ENCODE results near the gene FGF12.
A peak's percentile ranks its signal among the peaks of the same experiment; 100 is the strongest.

Gene FGF12

DNA sequence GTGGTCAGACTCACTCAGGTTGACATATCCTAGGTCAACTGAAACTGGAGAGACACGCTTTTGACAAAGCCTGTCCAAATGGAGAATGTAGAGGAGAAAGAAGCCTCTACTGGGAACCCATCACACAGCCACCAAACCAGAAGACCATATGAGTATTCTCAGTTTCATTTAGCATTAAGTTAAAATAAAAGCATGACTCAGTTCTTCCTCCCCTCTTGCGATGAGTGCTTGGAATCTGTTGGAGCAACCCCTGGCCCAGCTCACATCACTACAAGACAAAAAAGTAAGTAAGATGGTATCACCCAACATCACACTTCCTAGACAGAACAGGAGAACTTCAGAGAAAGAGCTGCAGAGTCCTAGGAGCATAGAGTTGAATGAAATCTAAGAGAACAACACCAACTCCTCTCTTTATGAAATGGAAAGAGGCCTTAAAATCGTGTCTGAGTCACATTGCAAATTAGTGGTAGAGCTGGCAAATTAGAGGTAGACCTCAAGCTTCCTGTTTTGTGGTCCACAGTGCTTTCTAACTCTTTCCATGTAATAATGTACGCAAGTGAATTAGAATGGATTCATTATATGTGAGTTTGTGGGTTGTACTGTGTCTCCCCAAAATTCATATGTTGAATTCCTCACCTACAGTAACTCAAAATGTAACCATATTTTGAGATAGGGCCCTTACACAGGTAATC, 51.2 kb downstream of the FGF12 start:
- no peak for DNase-seq

- no peak for DNase-seq
Observed at GRCh38 chr3:192655628-192656027, 71.7 kb downstream of the FGF12 start.

DNA sequence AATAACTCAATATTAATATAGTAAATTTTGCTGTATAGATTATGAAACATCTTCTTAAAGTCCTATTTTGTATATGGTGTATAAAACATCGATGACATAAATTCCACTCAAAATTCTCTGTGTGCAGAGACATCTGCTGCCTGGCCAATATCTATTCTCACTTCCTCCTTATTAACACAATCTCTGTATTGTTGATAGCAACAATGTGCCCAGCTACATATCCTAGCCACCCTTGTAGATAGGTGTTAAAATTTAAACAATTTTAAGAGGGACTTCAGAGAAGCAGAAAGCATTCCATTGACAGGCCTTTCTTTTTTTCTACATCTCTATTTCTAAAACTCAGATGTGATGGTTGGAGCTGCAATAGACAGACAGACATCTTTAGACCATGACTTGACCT, 72.3 kb downstream of the FGF12 start:
- no peak for DNase-seq

DNA sequence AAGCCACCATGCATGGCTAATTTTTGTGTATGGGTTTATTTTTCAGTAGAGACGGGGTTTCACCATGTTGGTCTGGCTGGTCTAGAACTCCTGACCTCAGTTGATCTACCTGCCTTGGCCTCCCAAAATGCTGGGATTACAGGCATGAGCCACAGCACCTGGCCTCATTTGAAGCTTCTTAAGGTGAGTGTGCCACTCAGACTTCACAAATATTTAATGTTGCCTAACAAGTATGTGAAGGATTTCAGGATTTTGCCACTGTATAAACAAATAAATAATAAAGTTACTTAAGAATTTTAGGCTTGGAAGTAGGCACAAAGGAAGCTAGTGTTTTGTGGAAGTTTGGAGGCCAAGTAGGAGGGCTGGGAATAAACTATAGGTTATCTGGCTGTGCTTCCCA, 73.5 kb downstream of the FGF12 start:
- DNase-seq, result no peak

GRCh38 chr3:192652727-192653126, 74.6 kb downstream of the FGF12 start:
- DNase-seq, result no peak

GRCh38 chr3:192651836-192652512, 75.4 kb downstream of the FGF12 start:
- DNase-seq, result no peak

DNA sequence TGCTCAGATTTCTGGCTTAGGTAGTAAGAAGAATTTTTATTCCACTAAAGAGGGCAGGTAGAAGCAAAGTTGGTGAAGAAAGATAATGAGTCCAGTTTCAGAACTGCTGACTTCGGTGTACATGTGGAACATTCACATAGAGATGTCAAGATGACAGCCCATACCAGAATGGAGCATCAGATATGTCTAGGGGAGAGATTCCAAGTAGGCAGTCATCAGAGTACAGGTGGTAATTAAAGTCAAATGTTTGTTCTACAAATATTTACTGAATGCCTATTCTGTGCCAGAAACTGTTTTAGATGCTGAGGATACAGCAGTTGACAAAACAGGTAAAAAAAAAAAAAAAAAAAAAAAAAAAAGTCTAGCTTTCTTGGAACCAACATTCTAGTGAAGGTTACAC, 81.9 kb downstream of the FGF12 start:
- DNase-seq, result no peak

GRCh38 chr3:192642651-192643050, 84.7 kb downstream of the FGF12 start:
- DNase-seq, result no peak

GRCh38 chr3:192641919-192642318, 85.4 kb downstream of the FGF12 start:
- no peak for DNase-seq

- no peak for DNase-seq
Observed at GRCh38 chr3:192639987-192640386, 87.4 kb downstream of the FGF12 start.

DNA sequence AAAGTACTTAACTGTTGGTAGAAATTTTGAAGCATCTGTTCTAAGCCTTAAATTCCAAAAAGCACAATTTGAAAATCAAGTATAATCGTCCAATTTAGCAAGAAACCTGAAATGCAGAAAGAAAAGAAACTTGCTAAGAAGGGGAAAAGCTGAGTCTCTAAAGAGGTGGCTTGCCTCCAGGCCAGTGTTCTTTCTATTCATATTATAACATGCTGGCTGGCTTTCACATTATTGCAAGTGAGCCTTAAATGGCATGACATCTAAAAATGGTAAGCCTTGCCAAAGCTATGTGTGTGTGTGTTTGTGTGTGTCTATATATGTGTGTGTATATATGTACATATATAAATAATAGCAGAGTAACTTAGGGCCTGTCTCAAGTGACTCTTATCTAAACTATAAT, 89.5 kb downstream of the FGF12 start:
- DNase-seq, result no peak

GRCh38 chr3:192636517-192637444, 90.6 kb downstream of the FGF12 start:
- no peak for DNase-seq

- DNase-seq, result no peak
Observed at GRCh38 chr3:192629429-192629828, 97.9 kb downstream of the FGF12 start.

- no peak for DNase-seq
Observed at GRCh38 chr3:192621909-192622308, 105.4 kb downstream of the FGF12 start.

DNA sequence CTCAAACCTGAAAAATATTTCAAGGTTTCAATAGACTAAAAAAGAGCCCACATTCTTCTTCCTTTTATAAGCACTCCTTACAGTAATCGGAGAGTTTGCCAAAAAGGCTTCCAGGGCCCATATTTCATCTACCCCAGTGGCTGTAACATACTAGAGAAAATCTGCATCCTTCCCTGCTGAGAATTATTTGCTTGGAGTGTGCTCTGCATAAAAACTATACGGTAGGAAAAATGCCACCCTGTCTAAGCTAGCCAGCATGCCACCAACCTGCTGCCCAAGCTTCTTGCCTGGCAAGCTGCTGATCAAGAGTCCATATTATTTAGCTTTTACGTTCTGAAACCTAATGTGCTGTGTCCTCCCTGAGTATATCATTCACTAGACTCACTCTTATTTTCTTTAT, 107.1 kb downstream of the FGF12 start:
- DNase-seq, result no peak

- DNase-seq, result no peak
Observed at GRCh38 chr3:192611411-192611810, 115.9 kb downstream of the FGF12 start.

GRCh38 chr3:192608726-192609600, 118.4 kb downstream of the FGF12 start:
- peak; percentile 9 for DNase-seq

DNA sequence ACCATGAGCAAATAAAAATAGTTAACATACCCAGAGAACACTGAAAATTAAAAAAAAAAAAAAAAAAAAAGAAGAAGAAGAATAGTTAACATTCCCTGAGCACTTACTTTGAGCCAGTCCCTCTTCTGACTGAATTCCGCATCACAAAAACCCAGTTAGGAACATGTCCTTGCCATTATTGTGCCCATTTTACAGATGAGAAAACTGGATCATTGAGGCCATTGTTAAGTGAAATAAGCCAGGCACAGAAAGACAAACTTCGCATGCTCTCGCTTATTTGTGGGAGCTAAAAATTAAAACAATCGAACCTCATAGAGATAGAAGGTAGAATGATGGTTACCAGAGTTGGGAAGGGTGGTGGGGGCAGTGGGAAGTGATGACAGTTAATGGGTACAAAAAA, 119.5 kb downstream of the FGF12 start:
- DNase-seq, result no peak

DNA sequence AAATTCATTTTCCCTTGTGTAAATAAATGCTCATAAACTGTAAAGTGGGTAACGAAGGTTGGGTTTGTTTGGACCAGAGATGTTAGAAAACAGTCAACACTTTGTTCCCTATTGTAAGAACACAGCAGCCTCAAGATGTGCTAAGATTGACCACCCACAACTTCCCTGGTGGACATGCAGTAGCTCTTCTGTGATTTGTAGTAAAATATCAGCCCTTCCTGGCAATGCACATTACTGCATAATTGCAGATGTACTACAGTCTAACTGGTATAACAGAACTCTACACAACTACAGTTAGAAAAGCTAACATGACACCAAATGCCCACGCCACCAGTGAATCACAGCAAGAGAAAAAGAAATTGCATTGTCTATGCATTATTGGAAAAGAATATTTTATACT, 129.4 kb downstream of the FGF12 start:
- no peak for DNase-seq

- no peak for DNase-seq
Observed at GRCh38 chr3:192597506-192597905, 129.8 kb downstream of the FGF12 start.

DNA sequence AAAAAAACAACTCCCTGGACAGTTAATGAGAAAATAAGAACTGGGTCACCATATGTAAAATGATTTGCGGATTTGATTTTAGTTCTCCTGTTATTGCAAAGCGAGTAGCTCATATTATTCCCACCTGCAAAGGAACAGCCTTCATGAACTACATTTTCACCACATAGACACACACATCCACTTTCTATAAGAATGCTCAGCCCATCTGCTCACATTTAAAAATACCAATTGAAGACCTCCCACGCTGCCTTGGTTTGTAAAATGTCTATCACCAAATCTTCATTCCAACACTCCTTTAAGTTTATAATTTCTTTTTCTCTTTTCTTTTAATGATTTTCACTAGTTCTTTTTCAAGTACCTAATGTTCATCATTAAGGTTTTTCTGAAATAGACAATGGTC, 148.6 kb downstream of the FGF12 start:
- no peak for DNase-seq

- no peak for DNase-seq
Observed at GRCh38 chr3:192577811-192578210, 149.5 kb downstream of the FGF12 start.

- DNase-seq, result no peak
Observed at GRCh38 chr3:192577271-192577670, 150.1 kb downstream of the FGF12 start.

All from NCI-H82 (cell line).